Lower leg skin (tissue), 3 donors: ENCODE measurements around the gene MAPK9.

Experiments
- CTCF ChIP-seq, 3 donors: fragments of 450-650 bp; IDR thresholded peaks; one replicate each; pipeline ENCODE4 v1.5.1; 2016; ENCODE audit warnings: antibody characterized with exemption in 3 of 3, mild to moderate bottlenecking in 3 of 3, moderate library complexity in 2 of 3
- POLR2A ChIP-seq, 2 donors: fragments of 450-650 bp; IDR thresholded peaks; one replicate each; pipeline ENCODE4 v1.6.1; 2016 to 2017; ENCODE audit warnings: antibody characterized with exemption in 2 of 2, mild to moderate bottlenecking in 1 of 2, moderate library complexity in 1 of 2

- no peak for TF ChIP-seq POLR2A (IDR thresholded peaks at IDR 0.05)
- no peak for TF ChIP-seq CTCF (IDR thresholded peaks at IDR 0.05)
These were observed 56.8 kb downstream of the MAPK9 start for GRCh38 chr5:180235077-180235476.
